ENCODE data around the gene MRPL12. TPM values are rescaled to one million over a fixed set of nuclear protein-coding genes. Genes with fewer than 3 reads are reported as not detected.

MRPL12 gene
- total RNA-seq, 1 donor from 2014 or later = 106 TPM

GRCh38 chr17:81720267-81721071 is 17.3 kb downstream of the MRPL12 start:
- no peak for TF ChIP-seq CTCF (conservative IDR thresholded peaks at IDR 0.05)
- Mint-ChIP-seq H3K27me3 (ENCODE audit: low read depth) (peaks cover 10% of the 10 kb centered on the region), H3K36me3 (ENCODE audit: low read depth) (no peaks in the 10 kb centered on the region), H3K4me3 (peak overlapping the region; percentile 44), H3K4me1 (no peaks in the 10 kb centered on the region), H3K27ac (ENCODE audit: unreplicated experiment) (peak overlapping the region; percentile 19), H3K9me3 (no peaks in the 10 kb centered on the region)
- no peak for DNase-seq (ENCODE audit: low read depth, low spot score)

GRCh38 chr17:81722184-81723120 is 19.3 kb downstream of the MRPL12 start:
- H3K27me3 Mint-ChIP-seq (ENCODE audit: low read depth) = peaks cover 12% of the 10 kb centered on the region
- no peaks in the 10 kb centered on the region for H3K36me3 Mint-ChIP-seq (ENCODE audit: low read depth)
- no peak for TF ChIP-seq CTCF (conservative IDR thresholded peaks at IDR 0.05)
- no peaks in the 10 kb centered on the region for H3K4me1 Mint-ChIP-seq
- H3K4me3 Mint-ChIP-seq = no peak overlapping the region
- H3K9me3 Mint-ChIP-seq = no peaks in the 10 kb centered on the region
- DNase-seq (ENCODE audit: low read depth, low spot score) = no peak
- H3K27ac Mint-ChIP-seq (ENCODE audit: unreplicated experiment) = no peak overlapping the region

GRCh38 chr17:81723651-81724209 is 20.6 kb downstream of the MRPL12 start:
- Mint-ChIP-seq H3K27ac (ENCODE audit: unreplicated experiment) (no peak overlapping the region), H3K4me3 (no peak overlapping the region), H3K36me3 (ENCODE audit: low read depth) (no peaks in the 10 kb centered on the region), H3K9me3 (no peaks in the 10 kb centered on the region), H3K27me3 (ENCODE audit: low read depth) (peaks cover 12% of the 10 kb centered on the region), H3K4me1 (no peaks in the 10 kb centered on the region)
- no peak for DNase-seq (ENCODE audit: low read depth, low spot score)
- TF ChIP-seq CTCF (conservative IDR thresholded peaks at IDR 0.05) = no peak

GRCh38 chr17:81725439-81725838 is 22.3 kb downstream of the MRPL12 start:
- Mint-ChIP-seq H3K27ac (ENCODE audit: unreplicated experiment) (no peak overlapping the region), H3K4me1 (no peaks in the 10 kb centered on the region), H3K27me3 (ENCODE audit: low read depth) (peaks cover 14% of the 10 kb centered on the region), H3K9me3 (no peaks in the 10 kb centered on the region), H3K4me3 (no peak overlapping the region), H3K36me3 (ENCODE audit: low read depth) (no peaks in the 10 kb centered on the region)
- no peak for DNase-seq (ENCODE audit: low read depth, low spot score)
- TF ChIP-seq CTCF (conservative IDR thresholded peaks at IDR 0.05) = no peak

GRCh38 chr17:81726004-81726403 is 22.8 kb downstream of the MRPL12 start:
- no peaks in the 10 kb centered on the region for H3K9me3 Mint-ChIP-seq
- TF ChIP-seq CTCF (conservative IDR thresholded peaks at IDR 0.05) = no peak
- H3K27ac Mint-ChIP-seq (ENCODE audit: unreplicated experiment) = no peak overlapping the region
- peaks cover 14% of the 10 kb centered on the region for H3K27me3 Mint-ChIP-seq (ENCODE audit: low read depth)
- DNase-seq (ENCODE audit: low read depth, low spot score) = no peak
- no peaks in the 10 kb centered on the region for H3K36me3 Mint-ChIP-seq (ENCODE audit: low read depth)
- no peak overlapping the region for H3K4me3 Mint-ChIP-seq
- no peaks in the 10 kb centered on the region for H3K4me1 Mint-ChIP-seq
